ENCODE data around the gene SYNPR.

GRCh38 chr3:63251499-63251898 lies 26.6 kb upstream of the SYNPR start:
- TF ChIP-seq EZH2phosphoT487 (IDR thresholded peaks at IDR 0.05; ENCODE audit: borderline replicate concordance, low read depth, low read length) (no peak), CTCF (conservative IDR thresholded peaks at IDR 0.05; ENCODE audit: low read length) (no peak)

Measured in OCI-LY7 (cell line).